Psoas muscle (tissue), 8 donors: ENCODE measurements around the gene INSC. TPM values are rescaled to one million over a fixed set of nuclear protein-coding genes. Genes with fewer than 3 reads are reported as not detected.

Experiments
- ATAC-seq, 4 donors: fragments of 200-7000 bp; cut with Tn5 transposase; one replicate each; pipeline ENCODE4 v1.9.1; 2020; ENCODE audit warnings: moderate library complexity in 3 of 4, mild to moderate bottlenecking in 2 of 4
- DNase-seq, 2 donors: peaks; one replicate each; pipeline ENCODE4 v3.0.0-alpha.2; 2020
- H3K27ac ChIP-seq: fragments of 200-600 bp; one replicate; pipeline ENCODE4 v1.8.0; 2022
- H3K27me3 ChIP-seq, 3 donors: fragments of 200-600 bp in 1 of 3; one replicate each; pipeline versions ENCODE4 v1.6.1 to v1.8.0; 2013 to 2022; ENCODE audit warnings: low read length in 2 of 3, mild to moderate bottlenecking in 2 of 3, moderate library complexity in 1 of 3; ENCODE audit not compliant: insufficient read depth in 3 of 3
- H3K36me3 ChIP-seq, 2 donors: fragments of 200-600 bp in 1 of 2; one replicate each; pipeline versions ENCODE4 v1.6.1 to v1.8.0; 2013 to 2022; ENCODE audit warnings: low read depth in 1 of 2, mild to moderate bottlenecking in 1 of 2, moderate library complexity in 1 of 2; ENCODE audit not compliant: insufficient read depth in 1 of 2
- H3K4me1 ChIP-seq: fragments of 200-600 bp; one replicate; pipeline ENCODE4 v1.8.0; 2022
- H3K4me3 ChIP-seq: fragments of 200-600 bp; one replicate; pipeline ENCODE4 v1.8.0; 2022; ENCODE audit warnings: mild to moderate bottlenecking
- H3K9me3 ChIP-seq: fragments of 200-600 bp; one replicate; pipeline ENCODE4 v1.8.0; 2022
- CTCF ChIP-seq: fragments of 200-600 bp; IDR thresholded peaks from one replicate; pipeline ENCODE4 v1.8.0; 2022; ENCODE audit warnings: antibody characterized with exemption
- WGBS, 3 donors: extraction: QIAGEN DNeasy Blood & Tissue Kit; methylation state at CpG; one replicate each; pipeline versions ENCODE4 v1.1.6 to v1.1.7; 2013; 5-methylcytosine and 5-hydroxymethylcytosine counted together
- intact Hi-C, 2 donors: fragments of 100-400 bp; cut with DNase I; formaldehyde crosslinking; loops; one replicate each; pipeline versions ENCODE4 v1.11.0 to v1.14.2; 2022
- polyA plus RNA-seq, 3 donors: library from polyadenylated mRNA; stranded (reverse); fragments of 200-250 nt; gene quantifications; one replicate each; pipeline ENCODE4 v1.2.3, GENCODE V29; 2013
- total RNA-seq, 4 donors: library from RNA; stranded (reverse); fragmentation: NEBNext Ultra II Directional in 2 of 4; extraction: Animal tissue kit (Norgen Biotek cat#: 25700) in 2 of 4; gene quantifications; one replicate each; pipeline versions ENCODE4 v1.2.1 to v1.2.4, GENCODE V29; 2021 to 2023
- donor health status: healthy with polysubstance abuse.
- donor health status: DM: no; HTN: no; CAD: no; lungs with moderate emphysema.
- donor health status: Bipolar disorder and iron deficiency.
- donor health status: healthy.
- donor health status: DM: yes; HTN: yes; CAD: no.
- donor health status: DM: no; HTN: no; CAD: no.
- donor health status: DM: no; HTN: no; CAD: no.
- donor health status: DM: yes; HTN: yes; CAD: no.

Gene INSC
- total and polyA plus RNA-seq, 7 donors: 0.04 to 1.2 TPM; not detected in 5

DNA sequence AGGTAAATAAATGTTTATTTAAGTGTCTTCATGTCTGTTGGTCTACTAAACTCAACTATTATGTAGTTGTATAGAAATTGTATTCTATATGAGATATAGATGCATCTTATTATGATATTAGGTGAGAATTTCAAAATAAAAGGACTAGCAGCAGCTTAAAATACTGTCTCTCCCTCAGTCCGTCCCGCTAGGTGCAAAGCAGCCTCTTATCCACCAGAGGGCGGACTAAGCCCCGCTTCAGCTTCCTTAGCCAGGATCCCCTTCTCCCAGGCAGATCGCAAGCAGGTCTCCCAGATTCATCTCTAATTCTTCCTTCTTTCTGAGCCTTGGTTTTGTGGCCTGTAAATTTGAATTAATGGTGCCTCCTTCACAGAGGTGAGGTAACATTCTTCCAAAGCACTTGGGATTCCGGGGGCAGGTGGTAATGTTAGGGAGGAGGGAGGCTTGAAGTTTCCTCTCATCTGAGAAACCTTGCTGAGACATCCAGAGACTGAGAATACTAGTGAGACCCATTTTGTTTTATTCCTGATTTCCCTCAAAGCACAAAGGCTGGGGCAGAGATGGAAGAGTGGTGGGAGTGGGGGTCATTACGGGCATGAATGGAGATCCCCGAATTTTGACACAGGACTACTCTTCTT lies 13.5 kb upstream of the INSC start:
- 22 to 24% (median 22%) methylated on average over 8 of the region's 8 CpGs for WGBS, 3 donors
- Histone ChIP-seq H3K27me3 (peaks cover 0 to 3% (median 0%) of the 10 kb centered on the region in 3 donors), H3K4me3 (no peak overlapping the region), H3K4me1 (no peaks in the 10 kb centered on the region), H3K36me3 (no peaks in the 10 kb centered on the region), H3K9me3 (no peaks in the 10 kb centered on the region), H3K27ac (no peak overlapping the region)
- intact Hi-C loops: loop anchor here (1.0 to 2.0 kb wide), 2 partner anchors 107 to 108 kb away; no protein-coding TSS in a partner anchor
- TF ChIP-seq CTCF: peak; percentile 91
- ATAC-seq: peak; percentile 83 to 90 (median 86)
- peak; percentile 39 to 68 for DNase-seq

DNA sequence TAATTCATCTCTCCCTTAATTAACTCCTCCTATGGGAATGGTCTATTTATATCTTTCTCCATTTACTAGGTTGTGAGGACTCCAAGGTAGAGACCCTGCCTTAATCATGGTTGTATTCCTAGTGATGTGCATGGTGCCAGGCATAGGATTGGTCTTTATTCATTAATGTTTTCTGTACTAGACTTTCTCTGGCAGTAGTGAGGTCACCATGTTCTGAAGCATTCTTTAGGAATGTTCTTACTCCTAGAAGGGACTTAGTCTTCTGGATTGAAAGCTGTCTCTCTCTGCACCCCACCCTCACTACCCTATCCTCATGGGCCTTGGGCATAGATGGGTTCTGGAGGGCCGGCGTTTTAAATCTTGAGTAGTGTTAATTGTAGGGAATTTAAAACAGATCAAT lies 10.6 kb upstream of the INSC start:
- DNase-seq (no peak), ATAC-seq (no peak)
- H3K4me3 ChIP-seq: no peak overlapping the region
- no peaks in the 10 kb centered on the region for H3K9me3 ChIP-seq
- 93 to 97% (median 97%) methylated on average over 2 of the region's 2 CpGs for WGBS, 3 donors
- TF ChIP-seq CTCF: no peak
- no peak overlapping the region for H3K27ac ChIP-seq
- H3K4me1 ChIP-seq: no peaks in the 10 kb centered on the region
- no peaks in the 10 kb centered on the region for H3K36me3 ChIP-seq
- H3K27me3 ChIP-seq: peaks cover 0 to 3% (median 0%) of the 10 kb centered on the region in 3 donors
- intact Hi-C loops: no loop called here

DNA sequence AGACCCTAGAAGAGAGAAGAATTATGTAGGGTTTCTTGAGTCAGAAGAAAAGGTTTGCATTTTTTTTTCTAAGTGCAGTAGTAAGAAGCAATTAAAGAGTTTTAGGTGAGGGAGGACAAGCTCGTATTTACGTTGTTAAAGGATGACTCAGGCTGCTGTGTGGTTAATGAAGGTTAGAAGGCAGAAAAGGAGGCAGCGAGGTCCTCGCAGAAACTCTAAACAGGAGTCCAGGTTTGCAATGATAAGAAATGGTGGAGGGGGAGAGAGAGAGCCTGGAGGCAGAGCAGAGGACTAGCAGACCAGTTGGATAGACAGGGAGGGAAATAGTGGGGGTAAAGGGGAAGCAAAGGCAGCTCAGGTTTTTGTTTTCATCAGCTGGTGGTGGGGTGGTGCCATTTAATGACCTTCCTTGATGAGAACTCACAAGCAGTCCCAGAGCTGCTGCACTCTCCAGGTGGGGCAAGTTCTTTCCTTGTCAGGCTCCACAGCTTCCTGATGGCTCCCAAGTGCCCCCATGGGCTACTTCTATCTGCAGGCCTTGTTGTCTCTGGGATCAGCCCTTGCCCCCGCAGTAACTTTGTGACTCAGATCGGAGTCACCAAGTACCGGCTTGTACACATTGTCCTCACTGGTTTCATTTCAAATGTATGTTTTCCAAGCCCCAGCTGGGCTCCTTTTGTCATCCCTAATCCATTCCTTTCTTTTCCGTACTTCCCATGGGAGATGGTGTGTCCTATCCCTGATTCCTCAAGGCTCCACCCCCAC lies 8.3 kb upstream of the INSC start:
- whole genome bisulfite sequencing, 3 donors: 80 to 87% (median 83%) methylated on average over 8 of the region's 8 CpGs
- H3K4me3 ChIP-seq: no peak overlapping the region
- DNase-seq: no peak
- no peaks in the 10 kb centered on the region for H3K9me3 ChIP-seq
- TF ChIP-seq CTCF: no peak
- intact Hi-C loops: no loop called here
- H3K27me3 ChIP-seq: no peaks in the 10 kb centered on the region
- no peaks in the 10 kb centered on the region for H3K36me3 ChIP-seq
- H3K4me1 ChIP-seq: no peaks in the 10 kb centered on the region
- H3K27ac ChIP-seq: no peak overlapping the region
- ATAC-seq: no peak

DNA sequence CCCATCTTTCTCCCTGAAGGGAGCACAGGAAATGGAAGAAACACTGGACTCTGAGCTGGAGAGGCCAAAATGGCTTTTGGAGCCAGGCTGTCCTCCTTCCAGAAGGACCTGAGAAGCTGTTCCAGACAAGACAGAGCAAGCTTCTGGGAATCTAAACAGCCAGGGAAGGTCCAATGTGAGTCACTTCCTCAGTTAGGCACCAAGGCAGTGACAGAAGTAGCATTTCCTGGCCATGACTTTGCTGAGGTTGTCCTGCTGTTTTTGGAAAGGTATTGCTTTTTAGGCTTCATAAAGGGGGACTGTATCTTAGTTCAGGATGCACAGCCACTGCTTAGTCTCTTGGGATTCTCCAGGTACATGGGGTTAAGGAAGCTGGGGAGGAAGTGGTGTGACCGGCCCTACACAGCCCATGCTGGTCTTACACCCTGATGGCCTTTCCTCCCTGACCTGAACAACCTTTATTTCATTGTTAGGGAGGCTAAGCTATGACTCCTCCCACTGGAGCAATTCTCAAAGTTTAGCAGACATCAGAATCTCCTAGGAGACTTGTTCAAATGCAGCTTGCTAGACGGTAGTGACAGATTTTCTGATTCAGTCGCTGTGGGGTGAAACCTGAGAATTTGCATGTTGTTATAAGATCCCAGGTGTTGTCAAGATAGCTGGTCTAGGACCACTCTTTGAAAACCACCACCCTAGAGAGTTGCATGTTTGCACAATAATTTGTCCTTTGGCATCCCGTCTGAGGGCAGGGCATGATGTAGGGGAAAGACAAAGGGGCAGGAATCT lies 6.8 kb upstream of the INSC start:
- intact Hi-C loops: no loop called here
- Histone ChIP-seq H3K27me3 (no peaks in the 10 kb centered on the region), H3K36me3 (no peaks in the 10 kb centered on the region), H3K27ac (no peak overlapping the region), H3K9me3 (no peaks in the 10 kb centered on the region), H3K4me3 (no peak overlapping the region), H3K4me1 (no peaks in the 10 kb centered on the region)
- TF ChIP-seq CTCF: no peak
- no peak for ATAC-seq
- DNase-seq: no peak
- WGBS, 3 donors: 47 to 53% (median 53%) methylated on average over 4 of the region's 4 CpGs
